ENCODE measurements around the gene ROR1.
"Not testable (repeated sequence)": the region's sequence is repeated elsewhere in the genome, so short reads cannot be mapped to it uniquely, and the experiment has no call there.

Gene ROR1

GRCh38 chr1:63810936-63811469 is 37.2 kb downstream of the ROR1 start:
- Histone ChIP-seq H3K9me3 (no peaks in the 10 kb centered on the region), H3K4me1 (ENCODE audit: control insufficient read depth in 1 of 2, insufficient read depth in 1 of 2, low read depth in 1 of 2, low read length in 1 of 2) (peaks cover 0 to 7% of the 10 kb centered on the region in 2 experiments), H3K4me3 (ENCODE audit: low read depth in 1 of 2, low read length in 1 of 2) (no peak overlapping the region), H3K27ac (no peak overlapping the region), H3K36me3 (no peaks in the 10 kb centered on the region), H3K27me3 (no peaks in the 10 kb centered on the region)
- no peak for TF ChIP-seq CTCF (IDR thresholded peaks at IDR 0.05)

GRCh38 chr1:63812071-63812700 is 38.4 kb downstream of the ROR1 start:
- H3K9me3 ChIP-seq = no peaks in the 10 kb centered on the region
- TF ChIP-seq CTCF (IDR thresholded peaks at IDR 0.05) = no peak
- peaks cover 0 to 7% of the 10 kb centered on the region in 2 experiments for H3K4me1 ChIP-seq (ENCODE audit: control insufficient read depth in 1 of 2, insufficient read depth in 1 of 2, low read depth in 1 of 2, low read length in 1 of 2)
- no peaks in the 10 kb centered on the region for H3K27me3 ChIP-seq
- no peak overlapping the region for H3K27ac ChIP-seq
- H3K36me3 ChIP-seq = no peaks in the 10 kb centered on the region
- no peak overlapping the region for H3K4me3 ChIP-seq (ENCODE audit: low read depth in 1 of 2, low read length in 1 of 2)

- Histone ChIP-seq H3K27me3 (peaks cover 5% of the 10 kb centered on the region), H3K4me1 (ENCODE audit: control insufficient read depth in 1 of 2, insufficient read depth in 1 of 2, low read depth in 1 of 2, low read length in 1 of 2) (peaks cover 0 to 7% of the 10 kb centered on the region in 2 experiments), H3K9me3 (no peaks in the 10 kb centered on the region), H3K36me3 (no peaks in the 10 kb centered on the region), H3K4me3 (ENCODE audit: low read depth in 1 of 2, low read length in 1 of 2) (no peak overlapping the region), H3K27ac (no peak overlapping the region)
- TF ChIP-seq CTCF (IDR thresholded peaks at IDR 0.05) = no peak
Observed at GRCh38 chr1:63813829-63814277, 40.0 kb downstream of the ROR1 start.

- peaks cover 9 to 12% of the 10 kb centered on the region in 2 experiments for H3K4me1 ChIP-seq (ENCODE audit: control insufficient read depth in 1 of 2, insufficient read depth in 1 of 2, low read depth in 1 of 2, low read length in 1 of 2)
- not testable (repeated sequence) for H3K27me3 ChIP-seq; H3K9me3 ChIP-seq; H3K27ac ChIP-seq; H3K4me3 ChIP-seq (ENCODE audit: low read depth in 1 of 2, low read length in 1 of 2); H3K36me3 ChIP-seq
Observed at GRCh38 chr1:63816217-63816815, 42.5 kb downstream of the ROR1 start.

GRCh38 chr1:63817152-63817667 is 43.4 kb downstream of the ROR1 start:
- Histone ChIP-seq H3K27me3 (peaks cover 5% of the 10 kb centered on the region), H3K9me3 (no peaks in the 10 kb centered on the region), H3K27ac (no peak overlapping the region), H3K36me3 (no peaks in the 10 kb centered on the region), H3K4me3 (ENCODE audit: low read depth in 1 of 2, low read length in 1 of 2) (no peak overlapping the region), H3K4me1 (ENCODE audit: control insufficient read depth in 1 of 2, insufficient read depth in 1 of 2, low read depth in 1 of 2, low read length in 1 of 2) (peaks cover 13 to 21% of the 10 kb centered on the region in 2 experiments)
- no peak for TF ChIP-seq CTCF (IDR thresholded peaks at IDR 0.05)

- no peak for TF ChIP-seq CTCF (IDR thresholded peaks at IDR 0.05)
- no peak overlapping the region for H3K4me3 ChIP-seq (ENCODE audit: low read depth in 1 of 2, low read length in 1 of 2)
Observed at GRCh38 chr1:63817700-63818099, 43.9 kb downstream of the ROR1 start.

More at GRCh38 chr1:63817700-63818099, 43.9 kb downstream of the ROR1 start:
- no peak overlapping the region for H3K27ac ChIP-seq
- peaks cover 13 to 21% of the 10 kb centered on the region in 2 experiments for H3K4me1 ChIP-seq (ENCODE audit: control insufficient read depth in 1 of 2, insufficient read depth in 1 of 2, low read depth in 1 of 2, low read length in 1 of 2)
- peaks cover 5% of the 10 kb centered on the region for H3K27me3 ChIP-seq
- H3K36me3 ChIP-seq = no peaks in the 10 kb centered on the region
- no peaks in the 10 kb centered on the region for H3K9me3 ChIP-seq

All from neutrophil (primary cell).